ENCODE measurements around the gene CCDC188. TPM values are rescaled to one million over a fixed set of nuclear protein-coding genes. Genes with fewer than 3 reads are reported as not detected.

Gene CCDC188
- total RNA-seq, 1 experiment from 2014 or later = not detected

GRCh38 chr22:20102203-20102780 is 48.6 kb downstream of the CCDC188 start:
- no peak for ATAC-seq
- H3K4me1 ChIP-seq (ENCODE audit: control insufficient read depth, insufficient read depth, low read length) = no peaks in the 10 kb centered on the region
- no peaks in the 10 kb centered on the region for H3K27me3 ChIP-seq (ENCODE audit: control insufficient read depth, insufficient read depth, low read length)
- no peak overlapping the region for H3K27ac ChIP-seq (ENCODE audit: low read length)
- TF ChIP-seq CTCF (IDR thresholded peaks at IDR 0.05) (no peak), REST (IDR thresholded peaks at IDR 0.05; ENCODE audit: insufficient read depth in 1 of 2, low read depth in 2 of 2, low read length in 1 of 2) (no peak), TCF7L2 (IDR thresholded peaks at IDR 0.05; ENCODE audit: low read depth, low read length) (no peak), SIN3A (IDR thresholded peaks at IDR 0.05; ENCODE audit: borderline replicate concordance, insufficient read depth, low read depth, low read length) (no peak), POLR2AphosphoS5 (IDR thresholded peaks at IDR 0.05; ENCODE audit: low read depth, low read length) (no peak)
- no TSS peak for BruUV-seq (replicated peaks)
- in situ Hi-C loops (cut with HindIII; ENCODE audit: low pct_unique_long_range_greater_than_20kb, low sequenced_read_pairs) (no loop called here), intact Hi-C loops (cut with micrococcal nuclease; ENCODE audit: unreplicated experiment) (no loop called here)
- DNase-seq (ENCODE audit: low read depth, low spot score) = no peak
- ChIA-PET POLR2A (no interaction called here), CTCF (no interaction called here)
- no peak overlapping the region for H3K4me3 ChIP-seq (ENCODE audit: low read depth in 2 of 2, low read length in 2 of 2)
- H3K36me3 ChIP-seq (ENCODE audit: control insufficient read depth, insufficient read depth, low read length) = peaks cover 7% of the 10 kb centered on the region; the same call in 1 of the 2 replicates
- no peaks in the 10 kb centered on the region for H3K9me3 ChIP-seq (ENCODE audit: control insufficient read depth, insufficient read depth, low read depth, low read length)

- in situ Hi-C loops (cut with HindIII; ENCODE audit: low pct_unique_long_range_greater_than_20kb, low sequenced_read_pairs) (no loop called here), intact Hi-C loops (cut with micrococcal nuclease; ENCODE audit: unreplicated experiment) (no loop called here)
- POLR2A ChIA-PET = no interaction called here
- Histone ChIP-seq H3K36me3 (ENCODE audit: control insufficient read depth, insufficient read depth, low read length) (peaks cover 13% of the 10 kb centered on the region), H3K4me1 (ENCODE audit: control insufficient read depth, insufficient read depth, low read length) (no peaks in the 10 kb centered on the region), H3K4me3 (ENCODE audit: low read depth in 2 of 2, low read length in 2 of 2) (no peak overlapping the region), H3K27ac (ENCODE audit: low read length) (no peak overlapping the region), H3K9me3 (ENCODE audit: control insufficient read depth, insufficient read depth, low read depth, low read length) (no peaks in the 10 kb centered on the region), H3K27me3 (ENCODE audit: control insufficient read depth, insufficient read depth, low read length) (no peaks in the 10 kb centered on the region)
- DNase-seq (ENCODE audit: low read depth, low spot score) (no peak), ATAC-seq (no peak)
- BruUV-seq (replicated peaks) = no TSS peak
- TF ChIP-seq REST (IDR thresholded peaks at IDR 0.05; ENCODE audit: insufficient read depth in 1 of 2, low read depth in 2 of 2, low read length in 1 of 2) (no peak), SIN3A (IDR thresholded peaks at IDR 0.05; ENCODE audit: borderline replicate concordance, insufficient read depth, low read depth, low read length) (no peak), POLR2AphosphoS5 (IDR thresholded peaks at IDR 0.05; ENCODE audit: low read depth, low read length) (no peak), TCF7L2 (IDR thresholded peaks at IDR 0.05; ENCODE audit: low read depth, low read length) (no peak), CTCF (IDR thresholded peaks at IDR 0.05) (no peak)
- CTCF ChIA-PET = no interaction called here
These were observed 49.2 kb downstream of the CCDC188 start for GRCh38 chr22:20101638-20102037.
